ENCODE measurements around the gene PREX1. TPM values are rescaled to one million over a fixed set of nuclear protein-coding genes. Genes with fewer than 3 reads are reported as not detected.

Gene PREX1
- total RNA-seq, 1 donor from 2014 or later: 20.8 TPM

DNA sequence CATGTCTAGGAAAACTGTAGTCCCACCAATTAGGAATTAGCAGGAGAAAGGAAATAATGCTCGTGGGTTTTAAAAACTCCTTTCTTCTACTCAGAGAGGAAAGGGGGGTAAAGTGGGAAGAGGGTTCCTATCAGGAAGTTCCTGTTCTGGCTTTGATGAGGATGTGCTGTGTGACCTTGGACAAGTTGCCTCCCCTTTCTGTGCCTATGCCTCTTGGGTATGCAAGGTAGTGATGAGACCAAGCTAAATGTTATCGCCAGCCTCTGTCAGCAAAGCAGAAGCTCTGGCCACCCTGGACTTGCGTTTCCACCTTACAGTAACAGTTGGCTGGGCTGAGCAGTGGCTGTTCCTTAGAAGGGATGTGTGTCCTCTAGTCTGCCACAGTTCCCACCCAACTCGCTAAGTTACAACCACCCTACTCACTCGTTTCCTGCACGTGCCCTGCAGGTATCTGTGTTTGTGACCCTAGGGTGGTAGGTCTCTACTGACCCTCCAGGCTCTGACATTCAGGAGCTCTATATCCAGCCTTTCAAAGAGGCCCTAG is 110.0 kb downstream of the PREX1 start:
- DNase-seq (ENCODE audit: extremely low spot score, unreplicated experiment): no peak
- Mint-ChIP-seq H3K27ac (no peak overlapping the region), H3K27me3 (peaks cover 12% of the 10 kb centered on the region), H3K9me3 (no peaks in the 10 kb centered on the region), H3K4me3 (no peak overlapping the region), H3K36me3 (peaks cover 4% of the 10 kb centered on the region), H3K4me1 (ENCODE audit: unreplicated experiment) (peaks cover 11% of the 10 kb centered on the region)
- TF ChIP-seq, protein P1, sequence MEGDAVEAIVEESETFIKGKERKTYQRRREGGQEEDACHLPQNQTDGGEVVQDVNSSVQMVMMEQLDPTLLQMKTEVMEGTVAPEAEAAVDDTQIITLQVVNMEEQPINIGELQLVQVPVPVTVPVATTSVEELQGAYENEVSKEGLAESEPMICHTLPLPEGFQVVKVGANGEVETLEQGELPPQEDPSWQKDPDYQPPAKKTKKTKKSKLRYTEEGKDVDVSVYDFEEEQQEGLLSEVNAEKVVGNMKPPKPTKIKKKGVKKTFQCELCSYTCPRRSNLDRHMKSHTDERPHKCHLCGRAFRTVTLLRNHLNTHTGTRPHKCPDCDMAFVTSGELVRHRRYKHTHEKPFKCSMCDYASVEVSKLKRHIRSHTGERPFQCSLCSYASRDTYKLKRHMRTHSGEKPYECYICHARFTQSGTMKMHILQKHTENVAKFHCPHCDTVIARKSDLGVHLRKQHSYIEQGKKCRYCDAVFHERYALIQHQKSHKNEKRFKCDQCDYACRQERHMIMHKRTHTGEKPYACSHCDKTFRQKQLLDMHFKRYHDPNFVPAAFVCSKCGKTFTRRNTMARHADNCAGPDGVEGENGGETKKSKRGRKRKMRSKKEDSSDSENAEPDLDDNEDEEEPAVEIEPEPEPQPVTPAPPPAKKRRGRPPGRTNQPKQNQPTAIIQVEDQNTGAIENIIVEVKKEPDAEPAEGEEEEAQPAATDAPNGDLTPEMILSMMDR (conservative IDR thresholded peaks at IDR 0.05): no peak

DNA sequence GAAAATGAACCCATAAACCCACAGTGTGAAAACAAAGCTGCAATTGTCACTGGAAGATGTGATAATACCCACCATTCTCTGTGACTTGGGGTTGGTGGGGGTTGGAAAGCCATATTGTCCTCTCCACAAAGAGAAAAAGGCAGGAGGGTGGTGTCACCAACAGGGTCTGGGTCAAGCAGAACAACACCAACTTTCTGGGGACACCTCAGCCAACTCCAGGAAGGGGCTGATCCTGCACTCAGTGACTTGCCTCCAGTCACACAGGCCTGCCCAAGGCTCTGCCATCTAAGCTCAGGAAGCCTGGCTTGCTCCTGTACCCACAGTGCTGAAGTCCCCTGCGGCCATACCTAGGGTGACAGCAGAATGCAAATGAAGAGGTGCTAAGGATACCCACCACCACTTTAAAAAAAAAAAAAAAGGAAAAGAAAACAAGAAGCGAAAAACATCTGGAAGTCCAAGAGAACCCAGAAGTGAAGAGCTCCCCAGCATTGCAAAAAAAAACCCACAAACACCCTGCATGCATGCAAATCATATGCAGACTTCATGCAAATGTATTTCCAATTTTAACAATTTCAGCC is 110.6 kb downstream of the PREX1 start:
- H3K9me3 Mint-ChIP-seq: no peaks in the 10 kb centered on the region

DNA sequence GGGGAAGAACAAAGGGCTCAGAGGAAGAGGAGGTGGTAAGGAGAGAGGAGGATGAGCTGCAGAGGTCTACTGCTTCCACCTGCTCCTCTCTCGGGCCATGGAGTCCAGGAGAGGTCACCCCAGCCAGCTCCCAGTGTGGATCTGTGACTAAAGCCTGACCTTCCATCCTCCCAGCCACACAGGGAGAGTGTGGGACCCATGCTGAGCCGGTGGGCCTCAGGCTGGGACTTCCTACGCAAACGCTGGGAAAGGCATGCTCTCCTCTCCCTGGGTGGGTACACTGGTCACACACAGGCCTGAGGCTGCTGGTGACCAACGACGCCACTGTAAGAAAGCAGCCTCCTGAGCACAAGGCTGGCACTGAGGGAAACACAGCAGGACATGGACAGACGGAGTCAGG is 111.3 kb downstream of the PREX1 start:
- no peaks in the 10 kb centered on the region for H3K9me3 Mint-ChIP-seq
- H3K27ac Mint-ChIP-seq: no peak overlapping the region
- peaks cover 11% of the 10 kb centered on the region for H3K4me1 Mint-ChIP-seq (ENCODE audit: unreplicated experiment)
- no peak overlapping the region for H3K4me3 Mint-ChIP-seq
- peaks cover 15% of the 10 kb centered on the region for H3K27me3 Mint-ChIP-seq
- TF ChIP-seq, protein P1 (conservative IDR thresholded peaks at IDR 0.05): no peak
- DNase-seq (ENCODE audit: extremely low spot score, unreplicated experiment): no peak
- peaks cover 4% of the 10 kb centered on the region for H3K36me3 Mint-ChIP-seq

More for the DNA sequence above, 110.6 kb downstream of the PREX1 start:
- H3K27ac Mint-ChIP-seq: no peak overlapping the region
- no peak for DNase-seq (ENCODE audit: extremely low spot score, unreplicated experiment)
- peaks cover 15% of the 10 kb centered on the region for H3K27me3 Mint-ChIP-seq
- no peak overlapping the region for H3K4me3 Mint-ChIP-seq
- TF ChIP-seq, protein P1 (conservative IDR thresholded peaks at IDR 0.05): no peak
- peaks cover 11% of the 10 kb centered on the region for H3K4me1 Mint-ChIP-seq (ENCODE audit: unreplicated experiment)
- H3K36me3 Mint-ChIP-seq: peaks cover 4% of the 10 kb centered on the region

DNA sequence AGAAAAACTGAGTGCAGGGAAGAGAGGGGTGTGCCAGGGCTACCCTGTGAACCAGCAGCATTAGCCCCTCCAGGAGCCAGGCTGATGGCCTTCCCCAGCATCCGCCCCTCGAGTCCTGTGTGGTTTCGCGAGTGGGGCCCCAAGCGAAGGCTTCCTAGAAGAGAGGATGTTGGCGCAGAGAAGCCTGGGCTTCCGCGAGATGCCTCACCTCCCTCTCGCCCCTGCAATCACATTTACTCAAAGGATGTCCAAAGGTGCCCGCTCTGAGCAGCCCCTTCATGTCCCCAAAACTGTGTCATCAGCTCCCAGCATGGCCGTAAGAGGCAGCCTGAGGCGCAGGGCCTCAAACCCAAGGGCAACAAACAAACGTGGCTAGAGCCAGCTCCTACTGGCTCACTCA is 111.7 kb downstream of the PREX1 start:
- DNase-seq (ENCODE audit: extremely low spot score, unreplicated experiment): no peak
- Mint-ChIP-seq H3K9me3 (no peaks in the 10 kb centered on the region), H3K4me3 (no peak overlapping the region), H3K4me1 (ENCODE audit: unreplicated experiment) (peaks cover 6% of the 10 kb centered on the region), H3K27me3 (peaks cover 15% of the 10 kb centered on the region), H3K27ac (no peak overlapping the region), H3K36me3 (no peaks in the 10 kb centered on the region)
- TF ChIP-seq, protein P1 (conservative IDR thresholded peaks at IDR 0.05): no peak

DNA sequence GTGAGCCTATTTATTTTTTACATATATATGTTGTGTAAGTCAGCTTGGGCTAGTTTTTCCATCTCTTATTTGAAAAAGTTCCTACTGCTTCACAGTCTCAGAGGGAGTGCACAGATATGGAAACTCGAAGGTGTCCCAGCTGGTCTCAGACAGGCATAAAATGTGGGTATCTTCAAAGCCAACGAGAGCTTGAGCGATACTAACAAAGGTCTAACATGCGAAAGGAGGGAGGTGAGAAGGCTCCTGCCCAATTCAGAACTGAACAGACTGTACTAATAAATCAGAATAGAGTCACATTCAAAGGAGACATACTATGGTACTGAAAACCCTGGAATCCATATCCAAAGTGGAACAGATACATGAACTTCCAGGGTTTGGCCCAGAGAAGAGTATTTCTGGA is 113.0 kb downstream of the PREX1 start:
- Mint-ChIP-seq H3K9me3 (no peaks in the 10 kb centered on the region), H3K27me3 (peaks cover 6% of the 10 kb centered on the region), H3K4me1 (ENCODE audit: unreplicated experiment) (peaks cover 8% of the 10 kb centered on the region), H3K36me3 (no peaks in the 10 kb centered on the region), H3K4me3 (no peak overlapping the region), H3K27ac (no peak overlapping the region)
- TF ChIP-seq, protein P1 (conservative IDR thresholded peaks at IDR 0.05): no peak
- no peak for DNase-seq (ENCODE audit: extremely low spot score, unreplicated experiment)

Measured in type B pancreatic cell (in vitro differentiated cells).